Right renal cortex interstitium (tissue), 3 donors: Measurements from ENCODE around the gene CXXC1. TPM values are rescaled to one million over a fixed set of nuclear protein-coding genes. Genes with fewer than 3 reads are reported as not detected.
"Not testable (repeated sequence)": the region's sequence is repeated elsewhere in the genome, so short reads cannot be mapped to it uniquely, and the experiment has no call there.

Experiments
- DNase-seq, 3 donors: peaks; one replicate each; pipeline ENCODE4 v3.0.0-alpha.2; 2013; ENCODE audit warnings: low read depth in 3 of 3, low spot score in 2 of 3
- polyA plus RNA-seq, 3 donors: library from polyadenylated mRNA; unstranded; fragments of 120-200 nt; gene quantifications; one replicate each; pipeline ENCODE4 v1.2.1, GENCODE V29; 2013; ENCODE audit not compliant: insufficient read length in 3 of 3

CXXC1 gene
- polyA plus RNA-seq: 10 to 100 TPM; 62.9 to 68.5 (median 63.1) TPM

GRCh38 chr18:50287441-50288347 is at the start of gene CXXC1:
CXXC1 (minus strand) TSS chr18:50287692; CDS start chr18:50287589, 103 bp downstream.
- peak; percentile 96 to 99 (median 98) for DNase-seq

GRCh38 chr18:50334546-50335152 is 47.2 kb upstream of the CXXC1 start:
- DNase-seq: no peak

- no peak for DNase-seq
These were observed 44.2 kb upstream of the CXXC1 start for GRCh38 chr18:50331691-50332090.

GRCh38 chr18:50330176-50330575 is 42.7 kb upstream of the CXXC1 start:
- no peak for DNase-seq

GRCh38 chr18:50327983-50328382 is 40.5 kb upstream of the CXXC1 start:
- DNase-seq: no peak

- DNase-seq: no peak
These were observed 33.2 kb upstream of the CXXC1 start for GRCh38 chr18:50320719-50321118.

- no peak for DNase-seq
These were observed 27.8 kb upstream of the CXXC1 start for GRCh38 chr18:50315100-50315871.

- DNase-seq: no peak
These were observed 26.5 kb upstream of the CXXC1 start for GRCh38 chr18:50313873-50314460.

GRCh38 chr18:50313031-50313607 is 25.6 kb upstream of the CXXC1 start:
- no peak for DNase-seq

- DNase-seq: peak in 1 of 3 donors; percentile 10
These were observed 25.0 kb upstream of the CXXC1 start for GRCh38 chr18:50312296-50313030.

- DNase-seq: no peak
These were observed 24.2 kb upstream of the CXXC1 start for GRCh38 chr18:50311650-50312049.

- DNase-seq: no peak
These were observed 22.6 kb upstream of the CXXC1 start for GRCh38 chr18:50310080-50310479.

- DNase-seq: not testable (repeated sequence)
These were observed 21.4 kb upstream of the CXXC1 start for GRCh38 chr18:50308851-50309250.

GRCh38 chr18:50307738-50308470 is 20.4 kb upstream of the CXXC1 start:
- peak in 2 of 3 donors; percentile 71 to 83 for DNase-seq

- no peak for DNase-seq
These were observed 19.9 kb upstream of the CXXC1 start for GRCh38 chr18:50307400-50307737.

GRCh38 chr18:50306944-50307343 is 19.5 kb upstream of the CXXC1 start:
- DNase-seq: no peak

- DNase-seq: no peak
These were observed 13.6 kb upstream of the CXXC1 start for GRCh38 chr18:50301074-50301473.

- no peak for DNase-seq
These were observed 12.3 kb upstream of the CXXC1 start for GRCh38 chr18:50299626-50300388.
